Fibroblast of lung (primary cell): Measurements from ENCODE around the gene FBXO47. TPM values are rescaled to one million over a fixed set of nuclear protein-coding genes. Genes with fewer than 3 reads are reported as not detected.
A peak's percentile ranks its signal among the peaks of the same experiment; 100 is the strongest.

Experiments used
- DNase-seq, 2 donors: peaks; one replicate each; pipeline versions ENCODE4 v3.0.0 to v3.0.0-alpha.2; 2010; ENCODE audit warnings: low read depth in 2 of 2
- H2AFZ ChIP-seq: 2 replicates; pipeline ENCODE4 v1.5.1; 2012; ENCODE audit warnings: low read length, control low read depth, inconsistent platforms
- H3K27ac ChIP-seq: 2 replicates; pipeline ENCODE4 v1.5.1; 2011; ENCODE audit warnings: low read length, control low read depth; ENCODE audit not compliant: insufficient read depth
- H3K27me3 ChIP-seq: 2 replicates; pipeline ENCODE4 v1.5.1; 2011; ENCODE audit warnings: mild to moderate bottlenecking, low read length; ENCODE audit not compliant: control insufficient read depth, insufficient read depth
- H3K36me3 ChIP-seq: 2 replicates; pipeline ENCODE4 v1.5.1; 2011; ENCODE audit warnings: low read length; ENCODE audit not compliant: control insufficient read depth, insufficient read depth
- H3K4me1 ChIP-seq: 2 replicates; pipeline ENCODE4 v1.5.1; 2011; ENCODE audit warnings: low read length; ENCODE audit not compliant: control insufficient read depth, insufficient read depth; ENCODE audit errors: extremely low read depth
- H3K4me2 ChIP-seq: 2 replicates; pipeline ENCODE4 v1.5.1; 2011; ENCODE audit warnings: low read length, control low read depth; ENCODE audit not compliant: insufficient read depth; ENCODE audit errors: extremely low read depth
- H3K4me3 ChIP-seq, 4 experiments: fragments of 200-600 bp in 1 of 4; sonication (generic) in 1 of 4; replicated peaks in 1 of 4; 2 replicates each; pipeline ENCODE4 v1.5.1; 2011 to 2016; ENCODE audit warnings: low read length in 4 of 4, low read depth in 3 of 4, mild to moderate bottlenecking in 3 of 4, control low read depth in 2 of 4, inconsistent platforms in 1 of 4, mixed read lengths in 1 of 4; ENCODE audit not compliant: insufficient read depth in 1 of 4; ENCODE audit errors: control extremely low read depth in 1 of 4
- H3K79me2 ChIP-seq: 2 replicates; pipeline ENCODE4 v1.5.1; 2012; ENCODE audit warnings: mild to moderate bottlenecking, low read length, inconsistent platforms; ENCODE audit not compliant: control insufficient read depth, insufficient read depth
- H3K9ac ChIP-seq: 2 replicates; pipeline ENCODE4 v1.5.1; 2011; ENCODE audit warnings: mild to moderate bottlenecking, low read length, control low read depth; ENCODE audit not compliant: insufficient read depth
- H3K9me3 ChIP-seq: 2 replicates; pipeline ENCODE4 v1.5.1; 2012; ENCODE audit warnings: low read depth, low read length; ENCODE audit not compliant: control insufficient read depth, insufficient read depth
- H4K20me1 ChIP-seq: 2 replicates; pipeline ENCODE4 v1.5.1; 2011; ENCODE audit warnings: low read length; ENCODE audit not compliant: control insufficient read depth, insufficient read depth; ENCODE audit errors: extremely low read depth
- CTCF ChIP-seq, 2 donors: IDR thresholded peaks in 1 of 2; conservative IDR thresholded peaks in 1 of 2; 1 replicate in 1 of 2; 2 replicates in 1 of 2; pipeline ENCODE4 v1.5.1; 2011 to 2012; ENCODE audit warnings: low read length in 2 of 2, control low read depth in 1 of 2, inconsistent platforms in 1 of 2, low read depth in 1 of 2, mild to moderate bottlenecking in 1 of 2
- EZH2 ChIP-seq: IDR thresholded peaks from 2 replicates; pipeline ENCODE4 v1.5.1; 2012; ENCODE audit warnings: low read length, control low read depth, mild to moderate bottlenecking; ENCODE audit errors: missing control alignments
- polyA plus RNA-seq, 2 donors: library from polyadenylated mRNA; depleted of rRNA in 1 of 2; stranded (reverse) in 1 of 2; unstranded in 1 of 2; fragments of >200 nt; gene quantifications; 2 replicates each; pipeline ENCODE4 v1.2.1, GENCODE V29; 2011 to 2012; ENCODE audit warnings: missing spikeins in 1 of 2
- total RNA-seq: library from RNA; depleted of rRNA; stranded (reverse); fragments of >200 nt; gene quantifications from 2 replicates; pipeline ENCODE4 v1.2.1, GENCODE V29; 2014

Gene FBXO47
- total and polyA plus RNA-seq, 2 donors (not counting 1 experiment from before 2014, with no cell fraction given): 0.05 to 0.17 TPM

- H4K20me1 ChIP-seq: no peaks in the 10 kb centered on the region
- H3K4me1 ChIP-seq: no peaks in the 10 kb centered on the region
- H3K27ac ChIP-seq: no peak overlapping the region
- H3K9me3 ChIP-seq: no peaks in the 10 kb centered on the region
- no peak overlapping the region for H2AFZ ChIP-seq
- no peaks in the 10 kb centered on the region for H3K79me2 ChIP-seq
- H3K36me3 ChIP-seq: no peaks in the 10 kb centered on the region
- H3K27me3 ChIP-seq: no peaks in the 10 kb centered on the region
- no peak overlapping the region for H3K9ac ChIP-seq
- H3K4me3 ChIP-seq: no peak overlapping the region
- DNase-seq: no peak
- no peak for TF ChIP-seq EZH2
- TF ChIP-seq CTCF (conservative IDR thresholded peaks at IDR 0.05 in 1 of 2, IDR thresholded peaks at IDR 0.05 in 1 of 2; ENCODE audit: low read depth in 1 of 2, low read length in 2 of 2): no peak
- no peak overlapping the region for H3K4me2 ChIP-seq
Observed at GRCh38 chr17:38947189-38947588, 20.0 kb downstream of the FBXO47 start.

DNA sequence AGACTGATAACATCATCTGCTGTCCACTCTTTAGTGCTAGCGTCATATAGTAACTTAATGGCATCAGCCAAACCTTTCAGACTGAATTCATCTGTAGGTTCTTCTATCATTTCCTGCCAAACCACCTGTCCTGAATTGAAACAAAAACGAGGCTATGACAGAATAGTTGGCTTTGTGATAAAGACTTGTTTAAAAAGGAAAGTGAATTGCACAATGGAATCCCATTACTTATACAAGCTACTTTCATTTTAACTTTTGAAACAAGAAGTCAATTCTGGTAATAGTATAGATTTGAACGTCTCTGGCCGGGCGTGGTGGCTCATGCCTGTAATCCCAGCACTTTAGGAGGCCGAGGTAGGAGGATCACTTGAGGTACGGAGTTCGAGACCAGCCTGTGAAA lies 23.6 kb downstream of the FBXO47 start:
- Histone ChIP-seq H3K4me2 (no peak overlapping the region), H3K36me3 (no peaks in the 10 kb centered on the region), H4K20me1 (no peaks in the 10 kb centered on the region), H3K79me2 (no peaks in the 10 kb centered on the region), H3K9me3 (no peaks in the 10 kb centered on the region), H3K4me1 (no peaks in the 10 kb centered on the region), H3K27me3 (no peaks in the 10 kb centered on the region), H3K4me3 (no peak overlapping the region), H3K27ac (no peak overlapping the region), H2AFZ (no peak overlapping the region), H3K9ac (no peak overlapping the region)
- peak in 1 of 2 donors; percentile 11 for DNase-seq
- TF ChIP-seq CTCF (conservative IDR thresholded peaks at IDR 0.05 in 1 of 2, IDR thresholded peaks at IDR 0.05 in 1 of 2; ENCODE audit: low read depth in 1 of 2, low read length in 2 of 2) (no peak), EZH2 (no peak)

- H3K9ac ChIP-seq: no peak overlapping the region
- no peaks in the 10 kb centered on the region for H4K20me1 ChIP-seq
- no peaks in the 10 kb centered on the region for H3K9me3 ChIP-seq
- no peak overlapping the region for H2AFZ ChIP-seq
- no peaks in the 10 kb centered on the region for H3K4me1 ChIP-seq
- no peak overlapping the region for H3K4me3 ChIP-seq
- H3K27me3 ChIP-seq: no peaks in the 10 kb centered on the region
- H3K4me2 ChIP-seq: no peak overlapping the region
- no peaks in the 10 kb centered on the region for H3K36me3 ChIP-seq
- H3K27ac ChIP-seq: no peak overlapping the region
- DNase-seq: no peak
- H3K79me2 ChIP-seq: no peaks in the 10 kb centered on the region
- TF ChIP-seq CTCF (conservative IDR thresholded peaks at IDR 0.05 in 1 of 2, IDR thresholded peaks at IDR 0.05 in 1 of 2; ENCODE audit: low read depth in 1 of 2, low read length in 2 of 2) (no peak), EZH2 (no peak)
Observed at GRCh38 chr17:38942696-38943334, 24.4 kb downstream of the FBXO47 start.
